ENCODE data around the gene PLCH1. TPM values are rescaled to one million over a fixed set of nuclear protein-coding genes. Genes with fewer than 3 reads are reported as not detected.

PLCH1 gene
- total RNA-seq, 4 donors from 2014 or later = 0.19 to 2.1 (median 0.28) TPM

- intact Hi-C loops (cut with DNase I) = no loop called here
- Histone ChIP-seq H3K9me3 (no peaks in the 10 kb centered on the region), H3K27ac (no peak overlapping the region), H3K4me1 (no peaks in the 10 kb centered on the region), H3K36me3 (peaks cover 0 to 34% (median 0%) of the 10 kb centered on the region in 3 donors), H3K27me3 (no peaks in the 10 kb centered on the region), H3K4me3 (no peak overlapping the region)
- no peak for DNase-seq
- TF ChIP-seq CTCF (IDR thresholded peaks at IDR 0.05) (no peak), POLR2A (IDR thresholded peaks at IDR 0.05) (no peak)
Measured at GRCh38 chr3:155785662-155786295, 40.9 kb upstream of the PLCH1 start.

- no peak for DNase-seq
- H3K27ac ChIP-seq = no peak overlapping the region
- no peaks in the 10 kb centered on the region for H3K4me1 ChIP-seq
- no peaks in the 10 kb centered on the region for H3K9me3 ChIP-seq
- peaks cover 0 to 34% (median 0%) of the 10 kb centered on the region in 3 donors for H3K36me3 ChIP-seq
- H3K27me3 ChIP-seq = no peaks in the 10 kb centered on the region
- no peak overlapping the region for H3K4me3 ChIP-seq
- intact Hi-C loops (cut with DNase I) = no loop called here
- 81 to 93% methylated on average over 1 of the region's 1 CpG for WGBS, 2 donors
- TF ChIP-seq CTCF (IDR thresholded peaks at IDR 0.05) (no peak), POLR2A (IDR thresholded peaks at IDR 0.05) (no peak)
Measured at GRCh38 chr3:155782390-155782953, 37.6 kb upstream of the PLCH1 start.

- no peak overlapping the region for H3K4me3 ChIP-seq
- no peaks in the 10 kb centered on the region for H3K27me3 ChIP-seq
- H3K4me1 ChIP-seq = no peaks in the 10 kb centered on the region
- no peak for DNase-seq
- intact Hi-C loops (cut with DNase I) = no loop called here
- H3K9me3 ChIP-seq = no peaks in the 10 kb centered on the region
- peaks cover 0 to 36% (median 0%) of the 10 kb centered on the region in 3 donors for H3K36me3 ChIP-seq
- no peak for TF ChIP-seq CTCF (IDR thresholded peaks at IDR 0.05)
- no peak for TF ChIP-seq POLR2A (IDR thresholded peaks at IDR 0.05)
- no peak overlapping the region for H3K27ac ChIP-seq
Measured at GRCh38 chr3:155780291-155780690, 35.4 kb upstream of the PLCH1 start.

- TF ChIP-seq CTCF (IDR thresholded peaks at IDR 0.05) (no peak), POLR2A (IDR thresholded peaks at IDR 0.05) (no peak)
- intact Hi-C loops (cut with DNase I) = no loop called here
- H3K4me1 ChIP-seq = no peaks in the 10 kb centered on the region
- H3K9me3 ChIP-seq = no peaks in the 10 kb centered on the region
- peaks cover 0 to 33% (median 0%) of the 10 kb centered on the region in 3 donors for H3K36me3 ChIP-seq
- H3K27me3 ChIP-seq = no peaks in the 10 kb centered on the region
- H3K4me3 ChIP-seq = no peak overlapping the region
- H3K27ac ChIP-seq = no peak overlapping the region
- DNase-seq = no peak
Measured at GRCh38 chr3:155778462-155778861, 33.6 kb upstream of the PLCH1 start.

GRCh38 chr3:155772801-155773200 is 27.9 kb upstream of the PLCH1 start:
- no peak overlapping the region for H3K27ac ChIP-seq
- H3K36me3 ChIP-seq = peaks cover 0 to 15% (median 0%) of the 10 kb centered on the region in 3 donors
- no peaks in the 10 kb centered on the region for H3K9me3 ChIP-seq
- TF ChIP-seq POLR2A (IDR thresholded peaks at IDR 0.05) = no peak
- no peak for TF ChIP-seq CTCF (IDR thresholded peaks at IDR 0.05)
- H3K27me3 ChIP-seq = no peaks in the 10 kb centered on the region
- WGBS, 2 donors = 73 to 86% methylated on average over 1 of the region's 1 CpG
- no peak overlapping the region for H3K4me3 ChIP-seq
- H3K4me1 ChIP-seq = no peaks in the 10 kb centered on the region
- DNase-seq = no peak
- intact Hi-C loops (cut with DNase I) = no loop called here
